HG03354 (cell line): ENCODE results near the gene CRY2.

ENCODE experiments used
- ATAC-seq: cut with Tn5 transposase; IDR thresholded peaks from one replicate; pipeline ENCODE4 v1.9.1; 2021; ENCODE audit warnings: mild to moderate bottlenecking; ENCODE audit not compliant: unreplicated experiment, poor library complexity, severe bottlenecking

CRY2 gene

GRCh38 chr11:45925550-45925949 lies 78.3 kb downstream of the CRY2 start:
- no peak for ATAC-seq

DNA sequence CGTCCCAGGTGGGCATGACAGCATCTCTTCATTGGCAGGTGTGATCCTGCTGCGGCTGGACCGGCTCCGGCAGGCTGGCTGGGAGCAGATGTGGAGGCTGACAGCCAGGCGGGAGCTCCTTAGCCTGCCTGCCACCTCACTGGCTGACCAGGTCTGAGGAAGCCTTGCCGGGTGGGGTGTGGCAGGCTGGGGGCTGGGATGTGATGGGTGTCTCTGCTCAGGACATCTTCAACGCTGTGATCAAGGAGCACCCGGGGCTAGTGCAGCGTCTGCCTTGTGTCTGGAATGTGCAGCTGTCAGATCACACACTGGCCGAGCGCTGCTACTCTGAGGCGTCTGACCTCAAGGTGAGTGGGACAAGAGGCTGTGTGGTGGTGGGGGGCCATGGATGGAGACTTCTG lies 78.7 kb downstream of the CRY2 start:
- no peak for ATAC-seq

- no peak for ATAC-seq
Measured at GRCh38 chr11:45926536-45927331, 79.5 kb downstream of the CRY2 start.

GRCh38 chr11:45927332-45927683 lies 80.0 kb downstream of the CRY2 start:
- ATAC-seq: no peak

DNA sequence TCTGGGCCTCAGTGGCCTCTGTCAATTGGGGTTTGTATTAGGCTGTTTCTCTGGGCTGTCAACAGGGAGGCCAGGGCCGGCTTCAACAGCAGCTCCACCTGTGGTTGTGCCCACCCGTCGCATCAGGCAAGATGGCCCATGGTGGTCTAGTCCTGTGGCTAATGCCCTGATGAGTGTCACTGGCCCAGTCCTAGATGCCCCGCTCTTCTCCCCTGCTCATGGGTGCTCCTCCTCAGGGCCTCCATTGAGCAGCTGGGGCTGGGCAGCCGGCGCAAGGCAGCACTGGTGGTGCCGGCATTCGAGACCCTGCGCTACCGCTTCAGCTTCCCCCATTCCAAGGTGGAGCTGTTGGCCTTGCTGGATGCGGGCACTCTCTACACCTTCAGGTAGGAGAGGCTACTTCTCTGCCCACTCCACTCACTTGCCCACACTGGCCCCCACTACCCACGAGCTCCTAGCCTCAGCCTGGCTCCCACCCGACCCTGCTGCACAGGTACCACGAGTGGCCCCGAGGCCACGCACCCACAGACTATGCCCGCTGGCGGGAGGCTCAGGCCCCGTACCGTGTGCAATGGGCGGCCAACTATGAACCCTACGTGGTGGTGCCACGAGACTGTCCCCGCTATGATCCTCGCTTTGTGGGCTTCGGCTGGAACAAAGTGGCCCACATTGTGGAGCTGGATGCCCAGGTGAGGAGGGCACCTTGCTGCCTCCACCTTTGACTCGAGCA lies 80.6 kb downstream of the CRY2 start:
- no peak for ATAC-seq

GRCh38 chr11:45928535-45929215 lies 81.4 kb downstream of the CRY2 start:
- ATAC-seq: no peak

- ATAC-seq: no peak
Measured at GRCh38 chr11:45929486-45930030, 82.3 kb downstream of the CRY2 start.

GRCh38 chr11:45930031-45930794 lies 82.9 kb downstream of the CRY2 start:
- ATAC-seq: peak; percentile 94

DNA sequence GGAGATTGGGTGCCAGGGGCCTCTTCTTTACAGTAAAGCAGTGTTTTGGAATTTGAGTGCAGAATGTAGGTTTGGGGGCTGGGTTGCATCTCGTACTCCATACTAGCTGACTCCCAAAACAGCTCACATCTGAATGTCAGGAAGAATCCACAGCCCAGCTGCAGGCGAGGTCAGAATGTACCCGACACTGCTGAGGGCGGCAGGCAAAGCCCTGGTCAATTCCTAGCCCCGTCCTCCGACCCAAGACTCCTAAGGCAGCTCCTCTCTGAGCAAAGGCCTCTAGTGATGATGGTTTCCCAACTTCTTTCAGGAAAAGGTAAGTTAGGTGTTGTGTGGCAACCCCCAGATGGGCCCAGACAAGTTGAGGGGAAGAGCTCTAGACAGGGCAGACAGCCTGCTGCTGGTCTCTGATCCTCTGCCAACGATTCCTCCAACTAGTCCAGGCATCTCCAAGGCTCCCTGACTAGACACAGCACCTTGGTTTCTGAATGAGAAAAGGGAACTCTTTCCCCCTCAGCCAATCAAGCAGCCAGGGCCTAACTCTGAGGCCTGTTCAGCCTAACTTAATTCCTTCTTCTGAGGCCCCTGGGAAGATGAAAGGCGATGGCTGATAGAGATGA lies 83.8 kb downstream of the CRY2 start:
- no peak for ATAC-seq

DNA sequence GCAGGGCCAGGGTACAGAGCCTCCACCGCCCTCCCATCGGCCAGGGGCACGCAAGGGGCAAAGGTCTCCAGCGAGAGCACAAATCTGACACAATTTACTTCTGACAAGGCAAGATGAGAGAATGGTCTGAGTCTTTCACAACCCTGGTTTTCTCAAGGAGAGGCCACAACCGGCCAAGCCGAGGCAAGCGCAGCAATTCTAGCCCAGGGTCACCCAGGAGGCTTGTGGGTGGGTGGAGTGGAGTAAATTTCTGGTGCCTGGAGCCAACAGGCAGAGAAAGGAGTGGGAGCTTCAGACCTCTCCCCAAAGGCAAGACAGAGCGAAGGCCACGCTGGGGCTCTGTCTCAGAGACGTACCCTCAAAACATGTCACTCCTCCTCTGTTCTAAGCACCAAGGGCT lies 84.5 kb downstream of the CRY2 start:
- no peak for ATAC-seq

DNA sequence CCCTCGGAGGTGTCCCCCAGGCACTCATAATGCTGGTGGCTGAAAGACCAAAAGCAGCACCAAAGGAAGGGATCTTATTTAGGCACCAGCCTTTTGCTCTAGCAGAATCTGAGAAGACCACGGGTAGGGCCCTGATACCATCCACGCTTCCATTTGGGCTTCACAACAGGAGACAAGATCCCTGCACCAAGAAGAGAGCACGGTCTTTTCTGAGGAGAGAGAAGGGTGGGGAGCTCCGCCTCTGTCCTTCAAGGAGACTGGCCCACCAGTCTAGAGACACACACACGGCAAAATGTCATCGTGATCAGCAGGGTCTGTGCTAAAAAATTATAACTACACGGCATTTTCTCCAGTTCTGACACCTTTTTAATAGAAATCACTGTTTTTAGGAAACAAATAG lies 84.9 kb downstream of the CRY2 start:
- ATAC-seq: no peak
